HL-60/S4 treated with phorbol 12-myristate 13-acetate at 8.2 ng/mL for 4 days and 3 days (cell line): ENCODE data around the gene COL20A1.
"Not testable (repeated sequence)": the region's sequence is repeated elsewhere in the genome, so short reads cannot be mapped to it uniquely, and the experiment has no call there.

Experiments used
- in situ Hi-C: fragments of 300-500 bp; cut with MboI; formaldehyde crosslinking; loops from 2 replicates; pipeline ENCODE4 v1.15.0; 2022; ENCODE audit warnings: low sequenced_read_pairs

COL20A1 gene

DNA sequence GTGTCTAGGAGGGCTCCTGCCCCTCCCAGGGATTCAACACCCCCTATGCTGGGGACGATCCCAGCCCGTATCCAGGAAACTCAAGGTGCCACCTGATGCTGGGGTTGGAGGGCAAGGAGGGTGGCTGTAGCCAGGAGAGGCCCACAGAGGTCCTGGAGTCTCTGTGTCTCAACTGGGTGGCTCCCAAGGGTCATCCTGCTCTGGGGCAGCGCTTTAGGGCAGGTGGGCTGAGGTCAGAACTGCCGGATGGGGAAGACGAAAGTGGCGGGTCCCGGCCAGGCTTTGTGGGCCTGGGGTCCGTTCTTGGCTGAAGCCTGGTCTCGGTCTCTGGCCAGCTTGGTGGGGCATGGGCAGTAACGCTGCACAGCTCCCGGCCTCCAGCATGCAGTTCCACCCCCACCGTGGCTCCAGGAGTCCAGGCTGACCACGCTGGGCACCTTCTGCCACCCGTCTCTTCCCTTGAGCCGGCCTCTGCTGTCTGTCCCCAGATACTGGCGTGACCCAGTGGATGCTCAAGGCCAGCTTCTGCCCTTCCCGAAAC, 2.8 kb upstream of the COL20A1 start:
- in situ Hi-C loops: no loop called here

DNA sequence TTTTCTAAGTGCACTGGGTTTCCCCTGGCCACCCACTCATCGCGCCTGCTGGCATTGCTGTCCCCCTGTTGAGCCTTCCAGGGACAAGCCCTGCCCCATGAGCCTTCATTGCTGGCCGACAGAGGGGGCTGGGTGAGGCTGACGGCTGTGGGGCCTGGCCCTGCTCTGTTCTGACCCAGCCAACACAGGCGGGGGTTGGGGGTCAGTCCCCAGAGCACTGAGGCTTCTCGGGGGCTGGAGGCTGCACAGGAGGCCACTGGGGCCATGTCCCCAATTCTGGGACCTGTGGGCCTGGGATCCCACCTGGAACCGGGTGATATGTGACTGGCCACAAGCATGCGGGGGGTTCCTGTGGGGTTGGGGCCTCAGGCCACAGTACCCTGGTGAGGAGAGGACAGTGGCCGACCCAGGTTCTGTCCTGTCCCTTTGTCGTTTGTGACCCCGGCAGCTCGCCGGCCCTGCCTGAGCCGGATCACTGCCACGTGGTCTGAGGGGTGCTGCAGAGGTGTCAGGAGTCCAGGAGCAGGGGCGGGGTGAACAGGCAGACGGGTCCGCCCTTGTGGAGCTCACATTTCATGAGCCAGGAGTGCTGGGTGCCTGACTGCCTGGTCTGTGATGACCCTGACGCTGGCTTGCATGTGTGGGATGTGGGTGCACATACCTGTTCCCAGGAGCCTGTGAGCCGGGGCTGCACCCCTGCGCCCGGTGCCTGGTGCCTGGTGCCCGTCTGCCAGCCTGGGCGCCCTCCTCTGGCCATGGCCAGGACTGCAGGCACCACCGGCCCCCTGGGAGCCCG, 2.1 kb upstream of the COL20A1 start:
- in situ Hi-C loops: no loop called here

DNA sequence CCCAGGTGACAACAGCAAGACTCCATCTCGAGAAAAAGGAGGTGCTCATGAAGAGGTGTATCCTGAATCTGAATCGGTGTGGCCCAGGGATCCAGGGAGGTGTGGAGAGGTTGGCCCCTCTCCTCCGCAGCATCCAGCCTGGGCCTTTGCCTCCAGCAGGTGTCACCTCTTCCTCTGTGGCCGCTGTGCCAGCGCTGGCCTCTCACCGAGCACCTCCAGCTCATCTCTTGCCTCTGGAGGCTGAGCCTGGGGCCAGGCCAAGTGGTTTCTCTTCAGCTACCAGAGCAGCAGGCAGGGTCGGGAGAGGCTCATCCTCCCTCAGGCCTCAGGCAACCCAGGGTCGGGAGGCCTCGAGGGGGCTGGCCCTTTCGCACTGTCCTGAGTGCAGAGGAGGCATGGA, 1.2 kb upstream of the COL20A1 start:
- in situ Hi-C loops: no loop called here

DNA sequence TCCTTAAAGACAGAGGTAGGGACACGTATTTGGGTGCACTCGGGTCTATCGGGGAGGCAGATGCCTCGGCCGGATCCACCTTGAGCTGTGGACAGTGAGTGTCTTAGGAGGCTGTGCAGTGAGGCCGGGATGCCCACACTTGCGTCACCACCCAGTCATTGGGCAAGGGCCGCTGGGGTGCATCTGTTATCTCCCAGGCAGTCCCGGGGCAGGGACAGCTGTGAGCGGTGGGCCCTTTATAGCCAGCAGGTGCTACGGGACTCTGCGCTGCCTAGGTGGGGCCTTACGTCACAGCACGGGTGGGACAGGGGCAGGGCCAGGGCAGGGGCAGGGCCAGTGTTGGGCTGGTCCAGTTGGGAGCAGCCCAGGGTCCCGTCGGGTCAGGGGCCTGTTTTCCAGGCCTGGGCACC, 689 bp upstream of the COL20A1 start:
- in situ Hi-C loops: no loop called here

DNA sequence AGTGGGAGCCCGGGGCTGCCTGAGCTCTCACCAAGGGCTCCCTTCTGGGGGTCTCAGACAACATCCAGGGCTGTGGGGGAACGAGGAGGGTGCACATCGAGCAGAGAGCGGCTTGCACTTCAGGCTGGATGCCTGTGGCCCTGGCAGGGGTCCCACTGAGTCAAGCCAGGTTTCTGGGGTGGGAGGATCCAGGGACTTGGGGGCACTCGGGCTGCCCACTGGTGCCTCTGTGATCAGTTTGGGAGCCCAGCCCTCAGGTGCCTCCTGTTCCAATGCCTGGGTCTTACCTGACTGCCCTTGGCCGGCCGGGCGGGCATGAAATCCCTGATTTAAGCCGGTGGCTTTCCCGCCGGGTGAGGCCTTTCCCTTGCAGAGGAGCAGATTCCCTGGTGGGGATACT, 470 bp downstream of the COL20A1 start:
- in situ Hi-C loops: no loop called here

DNA sequence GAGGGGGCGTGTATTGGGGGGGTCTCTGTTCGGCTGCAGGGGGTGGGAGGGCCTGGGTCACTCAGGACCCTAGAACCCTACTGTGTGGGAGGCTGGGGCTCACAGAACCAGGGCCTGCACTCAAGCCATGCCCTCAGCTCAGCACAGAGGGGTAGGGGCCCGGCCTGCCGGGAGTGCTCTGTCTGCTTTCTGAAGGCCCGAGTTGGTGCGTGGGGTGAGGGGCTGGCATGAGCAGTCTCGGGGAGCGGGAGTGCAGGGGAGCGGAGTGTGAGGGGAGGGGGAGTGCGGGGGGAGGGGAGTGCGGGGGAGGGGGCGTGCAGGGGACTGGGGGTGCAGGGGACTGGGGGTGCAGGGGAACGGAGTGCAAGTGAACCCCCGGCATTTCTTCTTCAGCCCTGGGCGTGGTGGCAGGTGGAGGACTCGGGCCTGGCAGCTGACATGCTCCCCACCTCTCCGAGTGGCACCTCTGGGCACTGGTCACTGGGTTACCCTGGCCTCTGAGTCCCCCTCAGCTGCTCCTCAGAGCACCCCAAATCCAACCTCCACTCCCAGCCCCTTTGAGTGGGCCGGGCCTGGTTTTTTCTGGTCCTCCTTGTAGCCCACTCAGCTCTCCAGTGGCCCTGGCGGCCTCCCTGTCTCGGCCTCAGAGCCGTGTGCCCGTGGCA, 1.0 kb downstream of the COL20A1 start:
- in situ Hi-C loops: no loop called here

DNA sequence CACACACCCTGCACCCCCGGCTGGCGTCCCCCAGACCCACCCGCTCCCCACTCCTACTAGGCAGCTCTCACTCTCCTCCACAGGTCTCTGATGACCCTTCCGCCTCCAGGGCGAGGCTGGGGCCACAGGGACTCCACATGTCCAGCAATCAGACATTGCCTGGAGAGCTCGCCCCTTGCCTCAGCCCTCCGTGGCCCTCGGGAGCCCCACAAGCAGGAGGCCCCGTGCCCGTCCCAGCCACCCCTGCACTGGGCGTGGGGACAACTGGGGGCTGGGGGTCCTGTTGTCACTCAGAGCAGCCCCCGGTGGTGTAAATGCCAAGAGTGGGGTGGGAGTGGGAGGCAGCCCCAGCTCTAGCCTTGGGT, 1.5 kb downstream of the COL20A1 start:
- in situ Hi-C loops: no loop called here

DNA sequence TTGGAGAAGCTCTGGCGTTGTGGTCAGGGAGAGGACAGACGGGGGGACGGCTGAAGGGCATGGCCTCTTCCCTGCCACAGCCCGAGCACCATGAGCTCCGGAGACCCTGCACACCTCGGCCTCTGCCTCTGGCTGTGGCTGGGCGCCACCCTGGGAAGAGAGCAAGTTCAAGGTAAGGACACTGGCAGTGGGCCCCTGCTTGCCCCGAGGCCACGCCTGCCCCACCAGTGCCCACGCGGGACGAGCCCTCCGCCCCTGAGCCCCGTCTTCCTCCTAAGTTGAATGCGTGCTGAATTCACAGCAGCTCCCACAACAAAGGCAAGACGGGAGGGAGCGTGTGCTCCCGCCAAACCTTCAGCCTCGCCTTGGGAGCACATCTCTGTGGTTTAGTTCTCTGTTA, 2.0 kb downstream of the COL20A1 start:
- in situ Hi-C loops: no loop called here

DNA sequence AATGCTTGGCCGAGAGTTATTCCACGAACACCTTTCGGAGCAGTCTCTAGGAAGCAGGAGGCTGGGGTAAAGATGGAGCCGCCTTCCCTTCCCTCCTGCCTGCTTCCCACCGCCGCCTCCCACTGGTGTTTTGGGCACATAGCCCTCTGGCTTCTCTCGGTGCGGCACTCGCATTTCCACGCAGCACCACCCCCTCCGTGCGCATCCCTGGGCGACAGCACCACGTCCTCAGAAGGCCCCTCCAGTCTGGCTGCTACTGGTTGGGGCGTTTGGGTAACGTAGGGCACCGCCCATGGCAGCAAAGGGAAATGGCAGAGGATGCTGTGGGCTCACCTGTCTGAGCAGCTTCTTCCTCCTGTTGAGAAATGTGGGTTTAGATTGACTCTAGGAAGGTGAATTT, 2.4 kb downstream of the COL20A1 start:
- in situ Hi-C loops: no loop called here

DNA sequence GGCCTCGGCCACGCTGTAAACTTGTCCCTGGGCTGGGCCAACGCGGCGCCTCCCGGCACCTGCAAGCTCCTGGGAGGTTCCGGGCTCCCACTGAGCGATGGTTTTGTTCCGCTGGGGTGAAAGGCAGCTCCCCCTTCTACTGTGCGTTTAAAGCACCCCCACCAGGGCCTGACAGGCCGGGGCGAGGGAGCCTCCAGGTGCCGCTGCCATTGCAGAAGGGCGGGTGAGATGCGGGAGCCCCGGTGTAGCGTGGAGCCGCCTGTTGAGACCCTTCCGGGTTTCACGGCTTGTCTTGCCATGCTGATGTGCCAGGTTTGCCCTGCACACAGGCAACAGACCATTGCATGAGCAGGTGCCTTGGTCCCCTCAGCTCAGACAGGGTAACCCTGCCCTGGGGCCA, 2.9 kb downstream of the COL20A1 start:
- in situ Hi-C loops: no loop called here

DNA sequence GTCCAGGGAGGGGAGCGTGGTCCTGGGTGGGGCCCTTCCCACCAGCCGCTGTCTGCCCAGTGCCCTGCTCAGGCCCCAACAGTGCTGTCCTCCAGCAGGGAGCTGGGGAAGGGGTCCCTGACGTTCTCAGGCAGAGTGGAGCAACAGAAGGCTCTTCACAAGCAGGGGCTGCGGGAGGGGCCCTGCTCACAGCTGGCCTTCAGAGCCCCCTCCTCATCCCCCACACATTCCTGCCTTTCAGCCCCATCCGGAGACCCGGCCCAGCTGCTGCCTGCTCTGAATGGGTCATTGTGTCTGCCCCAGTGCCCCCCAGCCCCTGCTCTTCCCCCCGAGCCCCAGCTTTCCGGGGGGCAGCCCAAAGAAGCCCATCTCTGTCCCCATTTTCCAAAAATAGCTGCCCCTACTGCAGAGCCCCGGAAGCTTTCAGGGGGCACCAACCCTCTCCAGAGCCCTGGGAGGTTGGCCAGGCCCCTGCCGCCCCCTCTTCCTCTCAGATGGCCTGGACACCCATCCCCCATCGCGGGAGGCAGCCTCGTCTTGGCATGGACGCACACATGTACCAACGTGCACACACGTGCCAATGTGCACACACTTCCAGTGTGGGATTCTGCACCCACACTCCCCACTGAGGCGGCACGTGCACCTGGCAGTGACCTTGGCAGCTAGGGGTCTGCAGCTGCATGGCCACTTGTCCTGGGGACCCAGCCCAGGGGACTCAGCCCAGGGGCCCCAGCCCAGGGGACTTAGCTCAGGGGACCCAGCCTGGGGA, 3.7 kb downstream of the COL20A1 start:
- in situ Hi-C loops: no loop called here

DNA sequence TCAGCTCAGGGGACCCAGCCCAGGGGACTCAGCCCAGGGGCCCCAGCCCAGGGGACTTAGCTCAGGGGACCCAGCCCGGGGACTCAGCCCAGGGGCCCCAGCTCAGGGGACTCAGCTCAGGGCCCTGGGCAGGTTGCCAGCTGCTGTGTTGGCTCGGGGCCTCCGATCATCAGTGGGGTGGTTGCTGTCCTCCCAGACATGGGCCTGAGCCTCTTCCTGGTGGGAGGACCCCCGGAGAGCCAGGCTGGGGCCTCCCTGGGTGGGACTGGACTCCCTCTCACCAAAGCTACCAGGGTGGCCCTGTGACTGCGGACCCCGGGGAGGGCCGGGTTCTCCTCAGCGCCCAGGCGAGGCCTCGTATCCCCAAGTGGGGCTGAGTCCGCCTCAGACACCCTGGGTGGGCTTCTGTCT, 4.4 kb downstream of the COL20A1 start:
- in situ Hi-C loops: no loop called here

DNA sequence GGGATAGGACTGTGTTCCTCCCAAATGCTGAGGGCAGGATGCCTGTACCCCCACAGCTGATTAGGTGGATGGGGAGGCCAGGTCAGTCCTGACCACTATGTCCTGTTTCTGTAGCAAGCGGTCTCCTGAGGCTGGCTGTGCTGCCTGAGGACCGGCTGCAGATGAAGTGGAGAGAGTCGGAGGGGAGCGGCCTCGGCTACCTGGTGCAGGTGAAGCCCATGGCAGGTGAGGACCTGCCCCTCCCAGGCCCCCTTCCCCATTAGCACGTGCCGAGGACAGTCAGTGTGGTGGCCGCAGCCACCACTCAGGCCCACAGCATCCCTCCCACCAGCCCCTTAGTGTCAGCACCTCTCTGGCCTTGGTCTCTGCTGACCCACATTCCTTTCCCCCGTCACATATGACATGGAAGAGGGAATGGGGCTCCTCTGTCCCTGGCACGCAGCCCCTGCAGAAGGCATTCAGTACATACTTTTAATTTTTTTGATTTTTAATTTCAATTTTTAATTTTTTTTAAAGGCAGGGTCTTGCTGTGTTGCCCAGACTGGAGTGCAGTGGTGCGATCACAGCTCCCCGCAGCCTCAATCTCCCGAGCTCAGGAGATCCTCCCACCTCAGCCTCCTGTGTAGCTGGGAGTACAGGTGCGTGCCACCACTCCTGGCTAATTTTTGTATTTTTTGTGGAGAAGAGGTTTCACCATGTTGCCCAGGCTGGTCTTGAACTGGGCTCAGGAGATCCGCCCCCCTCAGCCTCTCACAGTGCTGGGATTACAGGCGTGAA, 5.0 kb downstream of the COL20A1 start:
- in situ Hi-C loops: no loop called here

DNA sequence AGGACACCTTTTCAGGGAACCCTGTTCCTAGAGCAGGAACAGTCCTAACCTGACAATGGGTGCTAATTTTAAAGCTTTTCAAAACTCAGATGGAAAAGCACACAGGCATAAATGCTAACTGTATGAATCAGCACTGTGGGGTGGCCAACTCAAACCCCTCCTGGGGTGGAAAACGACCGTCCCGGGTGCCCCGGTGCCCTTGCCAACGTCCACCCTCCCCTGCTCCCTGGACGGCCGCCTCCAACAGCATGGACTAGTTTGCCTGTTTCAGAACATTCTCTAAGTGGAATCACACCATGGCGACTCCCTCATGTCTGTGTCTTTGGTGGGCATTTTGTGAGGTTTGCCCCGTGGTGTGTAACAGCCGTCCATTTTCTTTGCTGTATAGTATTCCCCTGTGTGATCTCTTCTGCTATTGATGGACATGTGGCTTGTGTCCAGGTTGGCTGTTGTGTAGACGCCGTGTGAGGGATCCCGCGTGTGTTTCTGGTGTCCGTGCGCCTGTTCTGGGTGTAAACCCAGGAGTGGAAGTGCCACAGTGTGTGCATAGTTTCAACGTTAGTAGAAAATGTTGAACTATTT, 5.8 kb downstream of the COL20A1 start:
- in situ Hi-C loops: no loop called here

DNA sequence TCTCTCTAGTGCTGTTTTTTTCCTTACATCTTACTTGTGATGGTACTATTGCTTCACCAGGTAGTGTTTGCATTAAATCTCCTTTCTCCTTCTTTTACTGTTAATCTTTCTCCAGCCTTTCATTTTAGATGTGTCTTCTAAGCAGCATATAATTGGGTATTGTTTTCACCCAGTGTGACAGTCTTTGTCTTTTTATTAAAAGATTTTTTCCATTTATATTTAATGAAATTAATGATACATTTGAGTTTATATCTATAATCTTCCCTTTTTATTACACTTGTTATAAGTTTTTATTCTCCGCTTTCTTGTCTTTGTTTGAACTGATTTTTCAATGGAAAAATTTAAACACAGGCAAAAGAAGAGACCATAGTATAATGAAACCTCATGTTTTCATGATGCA, 8.7 kb downstream of the COL20A1 start:
- in situ Hi-C loops: no loop called here

DNA sequence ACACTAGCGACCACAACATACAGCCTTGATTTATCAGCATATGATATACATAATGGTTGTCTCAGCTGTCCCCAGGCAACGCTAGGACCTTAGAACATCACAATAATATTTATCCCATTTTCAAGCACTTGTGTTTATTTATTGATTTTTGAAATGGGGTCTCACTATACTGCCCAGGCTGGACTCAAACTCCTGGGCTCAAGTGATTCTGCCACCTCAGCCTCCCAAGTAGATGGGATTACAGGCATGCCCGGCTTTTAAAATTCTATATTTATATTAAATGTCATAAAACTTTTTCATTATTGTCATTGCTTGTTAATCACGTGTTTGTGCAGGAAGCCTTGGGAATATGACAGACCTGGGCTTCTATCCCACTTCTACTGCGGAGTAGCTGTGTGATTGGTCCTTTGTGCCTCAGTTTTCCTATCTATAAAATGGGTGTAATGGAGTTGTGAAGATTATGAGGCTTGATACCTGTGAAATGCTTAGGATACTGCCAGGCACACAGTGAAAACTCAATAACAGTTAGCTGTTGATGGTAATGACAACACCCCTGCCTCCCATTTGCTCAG, 10.2 kb downstream of the COL20A1 start:
- in situ Hi-C loops: no loop called here

DNA sequence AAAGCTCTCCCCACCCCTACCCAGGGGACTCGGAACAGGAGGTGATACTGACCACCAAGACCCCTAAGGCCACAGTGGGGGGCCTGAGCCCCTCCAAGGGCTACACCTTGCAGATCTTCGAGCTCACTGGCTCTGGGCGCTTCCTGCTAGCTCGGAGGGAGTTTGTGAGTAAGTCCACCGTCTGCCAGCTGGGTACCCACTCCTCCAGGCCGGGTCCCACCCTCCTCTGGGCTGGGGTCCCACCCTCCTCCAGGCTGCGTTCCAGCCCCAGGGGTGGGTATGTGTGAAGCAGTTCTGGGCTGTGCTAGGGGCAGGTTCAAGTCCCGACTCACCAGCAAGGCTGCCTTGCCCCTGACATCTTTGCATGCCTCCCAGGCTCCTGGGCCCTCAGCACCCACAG, 12.4 kb downstream of the COL20A1 start:
- in situ Hi-C loops: no loop called here

DNA sequence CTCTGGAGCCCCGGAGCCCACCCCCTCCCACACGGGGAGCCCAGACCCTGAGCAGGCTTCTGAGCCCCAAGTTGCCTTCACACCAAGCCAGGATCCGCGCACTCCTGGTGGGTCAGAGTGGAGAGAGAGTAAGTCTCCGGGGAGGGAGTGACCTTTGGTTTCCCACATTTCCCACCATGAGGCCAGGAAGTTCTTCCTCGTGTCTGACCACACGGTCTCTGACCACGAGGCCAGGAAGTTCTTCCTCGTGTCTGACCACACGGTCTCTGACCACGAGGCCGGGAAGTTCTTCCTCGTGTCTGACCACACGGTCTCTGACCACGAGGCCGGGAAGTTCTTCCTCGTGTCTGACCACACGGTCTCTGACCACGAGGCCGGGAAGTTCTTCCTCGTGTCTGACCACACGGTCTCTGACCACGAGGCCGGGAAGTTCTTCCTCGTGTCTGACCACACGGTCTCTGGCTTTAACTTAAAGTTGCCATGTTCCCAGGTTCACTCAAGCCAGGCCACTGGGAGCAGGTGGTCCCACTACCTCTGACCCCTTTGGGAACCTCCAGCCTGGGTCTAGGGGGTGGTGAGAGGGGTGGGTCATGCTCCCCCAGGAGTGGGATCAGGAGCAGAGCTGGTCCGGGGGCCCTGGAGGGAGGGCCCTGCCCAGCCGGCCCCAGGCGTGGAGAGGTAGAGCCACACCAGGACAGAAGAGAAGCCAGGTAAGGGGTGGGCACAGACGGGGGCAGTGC, 13.1 kb downstream of the COL20A1 start:
- in situ Hi-C loops: not testable (repeated sequence)

DNA sequence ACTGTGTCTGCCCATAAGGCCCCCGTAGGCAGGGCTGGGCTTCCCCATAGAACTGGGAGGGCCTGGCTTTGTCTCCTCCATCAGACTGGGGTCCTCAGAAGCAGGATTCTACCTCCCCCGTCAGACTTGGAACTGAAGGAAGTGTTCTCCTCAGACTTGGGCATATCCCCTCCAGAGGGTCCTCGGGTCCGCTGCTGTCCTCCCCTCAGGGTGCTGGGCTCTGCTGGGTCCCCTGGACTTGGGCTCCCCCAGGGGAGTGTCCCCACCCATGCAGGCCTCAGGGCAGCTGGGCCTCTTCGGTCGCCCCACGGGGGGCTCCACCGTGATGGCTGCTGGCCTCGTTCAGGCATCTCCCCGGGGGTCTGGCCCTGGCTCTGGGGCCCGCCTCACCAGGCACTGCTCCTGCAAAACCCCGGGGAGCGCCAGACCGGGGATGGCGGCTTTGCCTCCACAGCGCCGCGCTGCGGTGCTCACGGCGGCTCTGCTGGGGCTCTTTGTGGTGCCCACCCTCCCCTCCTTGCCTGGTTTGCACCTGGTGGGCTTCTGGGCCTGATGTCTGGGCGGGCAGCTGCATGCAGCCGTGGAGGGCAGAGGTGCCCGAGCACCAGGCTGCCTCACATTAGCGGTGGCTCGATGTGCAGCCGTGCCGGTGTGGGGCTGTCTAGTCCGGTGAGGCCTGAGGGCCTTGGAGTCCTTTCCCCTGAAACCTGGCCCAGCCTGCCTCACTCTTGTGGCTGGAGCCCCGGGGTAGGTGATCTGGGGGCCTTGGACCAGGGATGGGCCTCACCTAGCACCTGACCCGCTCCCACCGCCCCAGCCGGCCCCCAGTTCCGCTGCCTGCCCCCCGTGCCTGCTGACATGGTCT, 13.9 kb downstream of the COL20A1 start:
- in situ Hi-C loops: no loop called here
